GM21367 (cell line): ENCODE results near the gene UBE2H.
A peak's percentile ranks its signal among the peaks of the same experiment; 100 is the strongest.
"Not testable (repeated sequence)": the region's sequence is repeated elsewhere in the genome, so short reads cannot be mapped to it uniquely, and the experiment has no call there.

Source experiments
- ATAC-seq: cut with Tn5 transposase; IDR thresholded peaks from one replicate; pipeline ENCODE4 v1.9.1; 2021; ENCODE audit not compliant: unreplicated experiment

The UBE2H gene

DNA sequence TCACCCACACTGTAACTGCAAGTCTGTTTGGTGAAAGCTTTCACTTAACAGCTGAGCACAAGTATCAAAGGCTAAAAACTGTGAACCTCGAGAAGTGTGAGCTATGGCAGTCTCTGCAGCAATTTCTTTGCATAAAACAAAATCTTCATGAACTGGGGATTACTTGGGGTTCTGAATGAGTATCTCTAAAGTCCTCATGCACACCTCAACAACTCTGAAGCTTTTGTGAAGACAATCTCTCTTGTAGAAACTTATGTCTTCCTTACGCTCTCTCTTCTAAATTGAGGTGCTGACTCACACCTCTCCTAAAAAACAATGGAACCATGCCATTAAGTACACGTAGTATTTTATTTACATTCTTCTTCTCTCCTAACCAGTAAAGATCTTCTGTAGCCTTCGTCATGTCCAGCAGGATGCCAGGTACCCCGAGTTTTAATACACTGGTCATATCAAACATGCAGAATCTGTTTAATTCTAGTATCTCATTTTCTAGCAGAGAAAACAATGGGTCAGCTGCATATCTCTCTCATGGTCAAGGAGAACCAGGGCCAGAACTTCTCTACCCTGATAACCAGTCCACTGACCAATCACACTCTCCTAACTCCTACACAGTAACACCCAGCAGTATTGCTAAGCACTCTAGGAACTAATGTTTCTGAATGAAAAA, 76.9 kb downstream of the UBE2H start:
- no peak for ATAC-seq

DNA sequence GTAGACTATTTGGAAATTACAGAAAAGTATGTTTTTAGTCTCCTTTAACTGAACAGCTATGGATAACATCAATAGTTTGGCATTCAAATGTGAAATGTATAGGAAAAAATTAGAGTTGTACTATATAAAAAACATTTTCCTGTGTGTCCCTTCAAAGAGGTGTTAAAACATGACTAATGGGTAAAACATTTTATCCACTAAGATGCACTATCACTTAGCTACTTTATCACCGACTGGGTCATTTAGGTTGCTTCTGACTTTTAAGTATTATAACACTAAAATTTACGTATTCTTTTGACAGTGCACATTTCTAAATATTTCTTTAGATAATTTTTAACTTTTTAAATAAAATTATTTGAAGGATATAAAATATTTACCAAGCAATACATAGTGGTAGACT, 77.6 kb downstream of the UBE2H start:
- no peak for ATAC-seq

DNA sequence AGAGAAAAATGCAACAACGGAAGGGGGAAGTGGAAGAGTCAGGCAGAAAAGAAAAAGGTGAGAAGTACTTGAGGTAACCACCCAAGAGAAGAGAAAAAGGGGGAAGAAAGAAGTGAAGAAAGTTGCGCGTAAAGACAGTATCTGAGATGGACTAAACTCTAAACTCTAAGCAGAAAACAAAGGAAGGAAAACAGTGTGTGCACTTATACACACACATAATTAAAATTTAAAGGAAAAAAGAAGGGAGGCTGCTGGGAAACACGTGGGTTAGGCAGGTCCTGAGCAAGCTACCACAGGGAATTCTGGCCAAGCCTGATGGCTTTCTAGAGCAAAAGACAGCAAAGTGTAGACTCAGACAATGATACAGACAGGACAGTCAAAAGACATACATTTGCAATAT, 78.0 kb downstream of the UBE2H start:
- no peak for ATAC-seq

DNA sequence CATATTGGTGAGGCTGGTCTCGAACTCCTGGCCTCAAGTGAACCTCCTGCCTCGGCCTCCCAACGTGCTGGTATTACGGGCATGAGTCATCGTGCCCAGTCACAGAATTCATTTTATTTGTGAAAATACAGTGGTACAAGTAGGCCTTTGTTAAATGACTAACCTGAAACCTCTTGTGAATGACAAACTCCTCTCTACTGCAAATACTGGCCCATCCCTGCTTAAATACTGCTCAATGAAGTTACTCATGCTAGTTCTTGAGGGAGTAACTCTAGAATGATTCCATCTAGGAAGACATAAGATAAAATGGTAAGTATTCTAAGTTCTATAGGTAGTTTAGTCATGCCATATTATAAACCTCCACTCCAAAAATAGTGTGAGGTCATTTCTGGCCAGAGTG, 80.7 kb downstream of the UBE2H start:
- no peak for ATAC-seq

DNA sequence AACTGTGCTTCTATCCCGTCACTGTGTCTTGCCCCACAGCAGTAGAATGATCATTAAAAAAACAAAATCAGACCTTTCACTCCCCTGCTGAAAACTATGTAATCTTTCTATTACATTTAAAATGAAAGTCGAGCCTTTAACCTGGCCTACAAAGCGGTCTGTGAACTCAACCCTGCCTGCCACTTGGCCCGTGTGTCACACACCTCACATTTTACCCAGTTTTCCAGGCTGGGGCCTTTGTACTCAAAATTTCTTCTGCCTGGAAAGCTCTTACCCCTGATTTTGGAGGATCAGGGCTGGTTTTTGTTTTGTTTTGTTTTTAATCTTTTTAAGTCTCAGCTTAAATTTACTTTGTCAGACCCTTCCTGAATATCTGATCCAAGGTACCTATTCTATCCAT, 82.1 kb downstream of the UBE2H start:
- no peak for ATAC-seq

DNA sequence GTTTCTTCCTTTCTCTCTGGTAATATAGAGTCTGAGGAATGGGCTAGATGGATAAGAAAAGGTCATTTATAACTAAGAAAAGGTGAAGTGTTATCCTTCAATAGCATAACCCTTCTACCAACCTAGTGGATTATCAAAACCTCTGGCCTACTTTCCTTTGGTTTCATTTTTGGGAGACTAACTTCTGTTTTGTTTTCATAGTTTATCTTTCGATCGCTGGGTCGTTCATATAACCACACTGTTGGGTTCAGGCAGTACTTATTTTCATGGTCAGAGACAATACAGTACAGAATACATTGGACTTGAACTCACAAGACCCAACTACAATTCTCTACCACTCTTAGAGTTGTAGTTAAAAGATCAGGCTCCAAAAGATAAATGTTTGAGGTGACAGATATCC, 86.5 kb downstream of the UBE2H start:
- ATAC-seq = no peak

DNA sequence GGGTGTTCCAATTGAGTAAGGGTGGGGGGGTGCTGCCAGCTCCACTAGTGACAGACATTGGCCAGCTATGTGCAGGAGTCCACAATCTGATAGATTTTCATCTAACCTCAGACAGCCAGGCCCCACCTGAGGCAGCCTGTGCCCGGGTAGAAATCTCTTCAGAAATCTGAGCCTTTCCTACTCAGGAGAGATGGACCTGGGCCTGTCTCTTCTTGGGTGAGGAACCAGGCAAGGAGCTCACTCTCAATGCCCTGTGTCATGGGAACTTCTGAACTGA, 86.9 kb downstream of the UBE2H start:
- ATAC-seq = no peak

DNA sequence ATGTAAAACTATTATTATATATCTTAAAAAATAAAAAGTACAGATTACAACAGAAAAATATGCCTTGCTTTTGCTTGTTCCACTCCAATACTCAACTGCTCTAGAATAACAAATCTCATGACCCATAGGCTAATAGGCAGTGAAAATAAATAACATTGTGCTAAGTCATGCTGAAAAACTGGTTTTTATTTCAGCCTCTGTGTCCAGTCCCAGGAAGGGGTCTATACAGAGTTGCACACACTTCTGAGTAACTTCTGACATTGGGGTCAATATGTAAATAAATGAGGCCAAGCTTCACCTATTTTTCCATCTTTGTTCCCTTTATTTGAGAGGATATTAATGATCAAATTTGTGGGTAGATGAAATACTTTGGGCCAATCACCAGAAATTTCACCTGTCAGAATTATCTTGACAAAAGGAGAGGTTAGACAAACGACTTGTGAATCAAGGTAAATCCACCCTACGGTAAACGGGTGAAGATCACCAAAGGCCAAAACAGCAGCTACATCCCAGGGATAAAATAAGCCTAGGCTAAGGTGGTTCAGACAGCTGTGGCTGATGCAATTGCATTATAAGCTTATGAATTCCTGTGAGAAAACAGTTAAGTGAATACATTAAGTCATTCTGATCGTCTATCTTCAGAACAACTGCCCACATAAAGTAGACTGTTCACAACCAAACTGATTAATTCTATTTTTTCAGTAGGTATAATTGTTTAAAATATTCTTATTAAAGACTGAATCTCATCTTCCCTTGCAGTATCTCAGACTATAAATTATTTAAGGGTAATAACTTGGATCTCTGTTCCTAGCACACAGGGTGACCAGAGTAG, 87.5 kb downstream of the UBE2H start:
- no peak for ATAC-seq

DNA sequence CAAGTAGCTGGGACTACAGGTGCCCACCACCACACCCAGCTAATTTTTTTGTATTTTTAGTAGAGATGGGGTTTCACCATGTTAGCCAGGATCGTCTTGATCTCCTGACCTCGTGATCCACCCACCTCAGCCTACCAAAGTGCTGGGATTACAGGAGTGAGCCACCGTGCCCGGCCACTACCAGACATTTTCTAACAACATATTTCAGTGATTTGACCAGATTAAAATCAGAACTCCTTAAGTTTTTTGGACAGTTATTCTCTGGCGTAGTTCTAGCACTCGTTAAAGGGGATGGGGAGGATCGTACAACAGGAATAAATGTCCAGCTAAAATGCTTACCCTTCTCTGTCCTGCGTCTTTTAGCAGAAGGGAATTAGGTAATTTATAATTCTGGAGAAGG, 88.1 kb downstream of the UBE2H start:
- ATAC-seq = not testable (repeated sequence)

DNA sequence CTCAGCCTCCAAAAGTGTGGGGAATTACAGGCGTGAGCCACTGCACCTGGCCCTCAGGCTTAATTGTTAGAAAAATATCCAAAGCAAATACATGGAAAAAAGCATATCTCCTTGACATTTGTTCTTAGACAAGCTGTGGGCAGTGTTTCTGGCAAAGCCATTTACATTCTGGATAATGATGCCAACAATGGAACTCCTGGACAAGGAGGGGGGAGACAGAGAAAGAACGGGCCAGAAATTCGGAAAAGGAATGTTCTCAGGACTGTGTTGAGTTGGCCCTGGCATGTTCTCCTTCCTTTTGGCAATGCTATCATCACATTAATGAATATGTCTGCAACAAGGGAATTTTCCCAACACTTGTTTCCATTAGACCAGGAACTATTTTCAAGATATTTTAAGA, 88.7 kb downstream of the UBE2H start:
- no peak for ATAC-seq

DNA sequence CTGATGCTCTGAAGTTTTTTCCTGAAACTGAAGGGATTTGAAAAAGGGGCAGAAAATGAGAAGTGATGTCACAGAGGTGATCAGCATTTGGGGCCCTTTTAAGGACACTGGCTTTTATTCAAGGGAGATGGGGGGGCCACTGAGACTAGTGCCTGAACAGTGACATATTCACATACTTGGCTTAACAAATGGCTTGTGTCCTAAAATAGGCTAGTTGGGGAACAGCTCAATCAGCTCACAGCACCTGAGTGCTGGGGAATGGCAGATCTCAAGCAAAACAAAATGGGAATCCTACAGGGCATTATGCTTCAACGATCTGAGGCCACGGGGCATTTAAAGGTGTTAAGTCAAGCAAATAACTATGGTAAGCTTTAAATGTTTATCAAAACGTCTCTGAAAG, 90.1 kb downstream of the UBE2H start:
- no peak for ATAC-seq

DNA sequence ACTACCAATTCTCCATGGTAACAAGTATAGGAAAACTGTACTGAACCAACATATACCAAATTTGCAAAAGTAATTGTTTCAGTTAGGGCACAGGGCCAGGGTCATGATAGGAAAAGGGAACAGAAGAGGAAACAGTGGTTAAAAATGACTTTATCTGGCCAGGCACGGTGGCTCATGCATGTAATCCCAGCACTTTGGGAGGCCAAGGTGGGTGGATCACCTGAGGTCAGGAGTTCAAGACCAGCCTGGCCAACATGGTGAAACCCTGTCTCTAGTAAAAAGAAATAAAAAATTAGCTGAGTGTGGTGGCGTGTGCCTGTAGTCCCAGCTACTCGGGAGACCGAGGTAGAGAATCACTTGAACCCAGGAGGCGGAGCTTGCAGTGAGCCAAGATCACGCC, 92.0 kb downstream of the UBE2H start:
- not testable (repeated sequence) for ATAC-seq

DNA sequence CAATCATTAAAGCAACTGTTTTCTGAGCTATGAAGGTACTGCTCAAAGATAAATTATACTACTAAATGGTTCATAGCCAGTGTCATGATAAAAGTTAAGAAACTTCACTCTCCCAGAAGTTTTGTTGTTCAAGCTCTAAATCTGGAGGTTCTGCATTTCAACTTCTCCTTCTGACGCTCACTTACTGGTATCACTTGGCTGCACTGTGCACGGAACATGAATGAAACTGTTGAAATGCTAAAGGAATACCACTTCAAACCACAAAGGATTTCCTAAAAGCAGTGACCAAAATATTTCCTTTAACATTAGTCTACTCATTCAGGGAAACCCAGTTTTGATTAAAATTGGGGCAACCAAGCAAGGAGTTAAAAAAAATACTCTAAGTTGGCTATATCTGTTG, 93.6 kb downstream of the UBE2H start:
- ATAC-seq = peak; percentile 54

DNA sequence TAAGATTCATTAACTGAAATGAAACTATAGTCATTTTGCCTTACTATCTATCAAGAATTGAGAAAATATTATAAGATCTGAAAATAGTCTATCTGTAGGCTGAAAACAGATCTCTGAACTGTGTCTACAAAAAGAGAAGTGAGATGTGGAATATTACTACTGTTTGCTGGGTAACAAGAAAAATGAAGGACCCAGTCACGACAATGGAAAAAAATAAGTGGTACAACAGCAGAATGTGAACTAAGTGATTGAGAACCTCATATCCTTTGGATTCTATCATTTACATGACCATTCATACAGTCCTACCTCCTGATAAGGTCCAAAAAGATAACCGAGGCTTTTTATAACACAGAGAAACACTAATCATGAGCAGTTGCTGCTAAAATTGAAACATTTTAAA, 94.3 kb downstream of the UBE2H start:
- ATAC-seq = no peak

DNA sequence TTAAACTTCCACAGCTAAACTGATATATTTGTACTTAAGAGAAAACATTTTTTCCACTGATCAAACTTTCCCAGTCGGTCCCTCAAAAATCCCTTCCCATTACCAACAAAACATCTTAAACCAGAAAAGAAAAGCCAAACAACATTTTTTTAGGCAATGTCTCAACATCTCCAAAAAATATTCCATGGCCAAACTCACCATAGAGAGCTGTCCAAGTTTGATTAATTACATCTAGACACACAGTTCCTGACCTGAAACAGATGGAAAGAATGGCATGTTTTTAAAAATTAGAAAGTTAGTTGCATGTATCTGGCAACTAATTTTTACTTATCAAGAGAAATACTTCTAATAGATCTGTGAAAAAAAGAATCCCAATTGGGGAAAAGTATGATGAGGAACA, 95.4 kb downstream of the UBE2H start:
- no peak for ATAC-seq

DNA sequence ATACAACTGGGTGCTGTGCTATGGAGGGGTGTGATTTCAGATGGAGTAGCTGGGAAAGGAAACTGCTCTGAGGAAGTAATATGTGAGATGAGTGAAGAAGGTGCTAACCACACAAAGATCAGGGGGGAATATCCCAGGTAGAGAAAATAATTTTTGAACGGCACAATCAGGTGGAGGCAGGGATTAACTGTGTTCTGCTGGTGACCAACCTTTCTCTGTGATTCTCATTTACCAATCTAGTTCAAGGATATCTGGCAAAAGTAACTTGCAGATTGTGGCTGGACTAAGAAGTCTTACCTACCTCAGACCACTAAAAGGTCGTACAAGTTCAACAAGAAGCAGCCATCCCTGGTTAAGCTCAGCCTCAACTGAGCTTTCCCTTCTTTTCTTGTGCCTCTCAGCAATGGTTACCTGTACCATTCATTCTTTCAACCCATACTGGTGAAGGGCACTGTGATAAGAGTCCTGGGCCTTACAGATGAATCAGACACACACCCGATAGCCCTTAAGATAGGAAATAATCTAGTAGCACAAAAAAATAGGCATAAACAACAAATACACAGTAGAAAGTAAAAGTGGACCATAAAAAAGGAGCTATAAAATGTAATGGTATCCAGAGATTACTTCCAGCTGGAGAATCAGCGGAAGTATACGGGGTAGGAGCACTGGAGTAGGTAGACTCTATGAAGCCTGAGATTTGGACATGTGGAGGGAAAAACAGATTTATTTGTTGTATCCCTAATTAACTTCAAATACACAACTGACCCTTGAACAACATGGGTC, 96.6 kb downstream of the UBE2H start:
- no peak for ATAC-seq

DNA sequence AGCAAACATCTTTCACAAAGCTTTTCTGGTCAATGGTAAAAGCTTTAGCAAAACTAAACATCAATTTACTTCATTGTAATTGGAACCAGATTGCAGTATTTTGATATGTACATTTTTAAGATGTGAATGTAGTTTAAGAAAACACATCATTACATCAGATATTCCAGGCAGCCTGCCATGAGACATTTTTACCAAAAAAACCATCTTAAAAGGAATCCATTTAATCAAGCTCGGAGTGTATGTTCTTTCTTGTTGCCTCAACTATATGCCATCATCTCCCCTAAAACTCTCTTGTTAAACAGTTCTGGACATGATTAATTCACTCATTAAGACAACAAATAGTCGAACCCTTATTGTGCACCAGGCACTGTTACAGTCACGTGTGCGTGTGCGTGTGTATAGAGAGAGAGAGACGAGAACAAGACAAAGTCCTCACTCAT, 97.5 kb downstream of the UBE2H start:
- no peak for ATAC-seq

DNA sequence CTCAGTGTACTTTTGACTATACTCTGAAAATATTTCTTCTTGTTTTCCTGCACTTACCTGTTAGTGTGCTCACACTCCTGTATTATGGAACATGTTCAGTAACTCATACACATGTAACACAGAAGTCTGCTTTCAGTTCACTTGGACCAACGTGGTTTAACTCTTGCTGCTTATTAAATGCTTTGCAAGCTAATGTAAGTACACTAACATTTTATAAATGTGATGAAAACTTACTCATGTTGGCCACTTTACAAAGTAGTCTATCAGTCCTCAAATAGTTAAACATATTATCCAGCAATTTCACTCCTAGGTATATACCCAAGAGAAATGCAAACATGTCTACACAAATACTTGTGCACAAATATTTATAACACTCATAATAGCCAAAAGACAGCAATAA, 98.4 kb downstream of the UBE2H start:
- no peak for ATAC-seq

DNA sequence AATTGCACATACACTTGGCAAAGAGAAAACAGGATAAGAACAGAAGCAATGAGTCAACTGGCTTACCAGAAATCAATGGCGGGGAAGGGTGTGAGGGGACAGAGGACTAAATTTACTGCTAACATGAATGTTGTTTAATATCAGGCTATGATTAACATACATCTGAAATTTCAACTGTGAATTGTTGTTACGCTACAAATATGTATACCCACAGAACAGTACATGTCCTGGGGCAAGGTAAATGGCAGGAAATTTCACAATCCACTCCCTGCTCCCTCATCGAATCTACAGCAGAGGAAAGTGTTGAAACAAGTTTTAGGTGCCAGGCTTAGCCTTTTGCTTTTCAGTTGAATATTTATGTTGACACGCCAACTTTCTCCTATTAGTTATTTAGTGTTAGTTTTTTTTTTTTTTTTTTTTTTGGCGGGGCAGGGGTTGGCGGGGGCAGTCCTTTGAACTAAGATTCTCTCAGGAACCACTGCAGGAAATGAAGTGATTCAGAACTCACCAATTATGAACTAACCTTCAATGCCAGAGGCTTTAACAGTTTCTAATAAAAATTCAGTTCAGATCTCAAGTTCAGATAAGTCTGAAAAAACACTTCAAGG, 99.0 kb downstream of the UBE2H start:
- no peak for ATAC-seq

DNA sequence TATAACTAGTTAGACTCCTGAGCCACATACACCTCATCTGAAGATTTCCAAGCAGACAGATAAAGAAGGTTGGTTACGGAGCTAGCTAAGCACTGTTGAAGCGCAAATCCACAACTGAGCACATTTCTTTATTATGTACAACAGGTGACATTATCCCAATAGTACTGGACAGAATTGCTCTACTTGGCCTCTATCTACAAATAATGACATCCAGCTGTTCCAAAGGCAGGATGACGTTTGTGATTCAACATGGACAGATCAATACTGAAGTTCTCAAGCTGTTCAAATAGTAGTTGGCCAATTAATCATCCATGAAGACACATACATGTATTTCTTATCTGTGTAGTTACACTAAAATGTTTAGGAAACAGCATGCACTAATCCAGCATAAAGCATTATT, 101.0 kb downstream of the UBE2H start:
- ATAC-seq = no peak

DNA sequence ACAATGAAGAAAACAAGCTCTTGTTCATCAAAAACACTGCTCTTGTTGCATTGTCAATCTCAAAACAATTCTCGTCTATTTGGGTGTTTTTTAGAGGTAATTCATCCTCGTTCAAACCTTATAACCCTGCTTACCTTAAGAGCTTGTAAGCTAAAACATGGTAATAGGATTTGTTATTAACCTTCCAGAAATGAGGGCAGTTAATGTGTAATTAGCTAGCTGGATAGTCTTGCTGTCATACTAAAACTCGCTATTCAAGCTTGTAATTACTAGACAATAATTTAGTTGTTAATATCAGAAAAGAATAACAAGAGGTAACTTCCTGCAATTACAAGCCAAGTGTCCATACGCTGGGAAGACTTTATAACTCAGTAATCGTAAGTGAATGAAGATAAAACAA, 101.6 kb downstream of the UBE2H start:
- ATAC-seq = no peak

DNA sequence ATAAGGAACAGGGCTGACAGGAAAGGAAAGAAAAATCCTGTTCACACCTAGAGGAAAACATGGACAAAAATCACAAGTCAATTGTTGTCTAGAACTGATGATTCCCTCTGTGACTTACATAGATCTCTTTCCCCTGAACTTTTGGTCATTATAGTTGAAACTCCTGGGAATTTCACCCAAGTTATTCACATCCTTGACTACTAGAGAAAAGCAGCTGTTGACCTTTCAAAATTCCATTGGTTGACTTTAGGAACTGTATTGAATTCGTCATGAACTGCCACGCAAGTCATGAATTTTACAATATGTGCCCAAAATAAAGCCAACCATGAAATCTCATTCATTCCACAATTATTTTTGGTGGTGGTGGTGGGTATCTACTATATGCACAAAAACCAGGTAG, 104.3 kb downstream of the UBE2H start:
- ATAC-seq = no peak
